ENCODE data around the gene TEK.

GRCh38 chr9:27059907-27060306 is 49.1 kb upstream of the TEK start:
- TF ChIP-seq, protein P1, sequence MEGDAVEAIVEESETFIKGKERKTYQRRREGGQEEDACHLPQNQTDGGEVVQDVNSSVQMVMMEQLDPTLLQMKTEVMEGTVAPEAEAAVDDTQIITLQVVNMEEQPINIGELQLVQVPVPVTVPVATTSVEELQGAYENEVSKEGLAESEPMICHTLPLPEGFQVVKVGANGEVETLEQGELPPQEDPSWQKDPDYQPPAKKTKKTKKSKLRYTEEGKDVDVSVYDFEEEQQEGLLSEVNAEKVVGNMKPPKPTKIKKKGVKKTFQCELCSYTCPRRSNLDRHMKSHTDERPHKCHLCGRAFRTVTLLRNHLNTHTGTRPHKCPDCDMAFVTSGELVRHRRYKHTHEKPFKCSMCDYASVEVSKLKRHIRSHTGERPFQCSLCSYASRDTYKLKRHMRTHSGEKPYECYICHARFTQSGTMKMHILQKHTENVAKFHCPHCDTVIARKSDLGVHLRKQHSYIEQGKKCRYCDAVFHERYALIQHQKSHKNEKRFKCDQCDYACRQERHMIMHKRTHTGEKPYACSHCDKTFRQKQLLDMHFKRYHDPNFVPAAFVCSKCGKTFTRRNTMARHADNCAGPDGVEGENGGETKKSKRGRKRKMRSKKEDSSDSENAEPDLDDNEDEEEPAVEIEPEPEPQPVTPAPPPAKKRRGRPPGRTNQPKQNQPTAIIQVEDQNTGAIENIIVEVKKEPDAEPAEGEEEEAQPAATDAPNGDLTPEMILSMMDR (conservative IDR thresholded peaks at IDR 0.05; ENCODE audit: low read length), result no peak
- no peak for TF ChIP-seq EZH2phosphoT487 (IDR thresholded peaks at IDR 0.05; ENCODE audit: borderline replicate concordance)

Measured in Loucy (cell line).